H9 (cell line): ENCODE results near the gene TARP.

Experiments used
- DNase-seq: peaks from one replicate; pipeline ENCODE4 v3.0.0-alpha.2; 2017
- H2AFZ ChIP-seq: one replicate; pipeline ENCODE4 v1.6.1; 2013; ENCODE audit warnings: mild to moderate bottlenecking, low read length, control low read depth, moderate library complexity
- H2AK5ac ChIP-seq: 2 replicates; pipeline ENCODE4 v1.6.1; 2013; ENCODE audit warnings: low read length, control low read depth, mixed read lengths; ENCODE audit not compliant: insufficient read length
- H2BK120ac ChIP-seq: one replicate; pipeline ENCODE4 v1.6.1; 2013; ENCODE audit warnings: low read depth, mild to moderate bottlenecking, low read length, control low read depth, inconsistent platforms; ENCODE audit not compliant: poor library complexity, severe bottlenecking
- H2BK12ac ChIP-seq: 2 replicates; pipeline ENCODE4 v1.6.1; 2013; ENCODE audit warnings: low read length, control low read depth, mixed read lengths, low read depth; ENCODE audit not compliant: insufficient read length
- H2BK15ac ChIP-seq: 2 replicates; pipeline ENCODE4 v1.6.1; 2013; ENCODE audit warnings: low read depth, low read length, control low read depth
- H2BK20ac ChIP-seq: one replicate; pipeline ENCODE4 v1.6.1; 2013; ENCODE audit warnings: low read depth, mild to moderate bottlenecking, low read length, control low read depth, inconsistent platforms; ENCODE audit not compliant: poor library complexity, severe bottlenecking
- H2BK5ac ChIP-seq: 2 replicates; pipeline ENCODE4 v1.6.1; 2013; ENCODE audit warnings: low read length, control low read depth, mixed read lengths; ENCODE audit not compliant: insufficient read length
- H3K14ac ChIP-seq: 2 replicates; pipeline ENCODE4 v1.6.1; 2013; ENCODE audit warnings: low read length, control low read depth; ENCODE audit not compliant: insufficient read depth
- H3K18ac ChIP-seq: 2 replicates; pipeline ENCODE4 v1.6.1; 2013; ENCODE audit warnings: low read depth, mild to moderate bottlenecking, mixed read lengths, low read length, control low read depth; ENCODE audit not compliant: insufficient read length
- H3K23ac ChIP-seq: 2 replicates; pipeline ENCODE4 v1.6.1; 2013; ENCODE audit warnings: low read length, control low read depth, mixed read lengths, low read depth; ENCODE audit not compliant: insufficient read length
- H3K23me2 ChIP-seq: 2 replicates; pipeline ENCODE4 v1.6.1; 2013; ENCODE audit warnings: low read depth, mild to moderate bottlenecking, mixed read lengths, low read length, control low read depth; ENCODE audit not compliant: insufficient read length, poor library complexity, severe bottlenecking
- H3K27ac ChIP-seq: 2 replicates; pipeline ENCODE4 v1.5.1; 2013; ENCODE audit warnings: low read length, control low read depth, mixed read lengths, low read depth; ENCODE audit not compliant: insufficient read length
- H3K27me3 ChIP-seq: 2 replicates; pipeline ENCODE4 v1.6.1; 2013; ENCODE audit warnings: low read length, control low read depth, inconsistent platforms; ENCODE audit not compliant: insufficient read depth
- H3K4ac ChIP-seq: 2 replicates; pipeline ENCODE4 v1.6.1; 2013; ENCODE audit warnings: low read depth, mild to moderate bottlenecking, control low read depth, inconsistent platforms, low read length, moderate library complexity
- H3K4me1 ChIP-seq: 2 replicates; pipeline ENCODE4 v1.6.1; 2013; ENCODE audit warnings: low read length, control low read depth, inconsistent platforms; ENCODE audit not compliant: insufficient read depth
- H3K4me2 ChIP-seq: 2 replicates; pipeline ENCODE4 v1.6.1; 2013; ENCODE audit warnings: low read length, control low read depth, mixed read lengths; ENCODE audit not compliant: insufficient read length, insufficient read depth
- H3K56ac ChIP-seq: 2 replicates; pipeline ENCODE4 v1.6.1; 2013; ENCODE audit warnings: low read depth, mild to moderate bottlenecking, mixed read lengths, low read length, control low read depth; ENCODE audit not compliant: insufficient read length
- H3K79me1 ChIP-seq: 2 replicates; pipeline ENCODE4 v1.6.1; 2013; ENCODE audit warnings: low read depth, mild to moderate bottlenecking, moderate library complexity, low read length, control low read depth, inconsistent platforms; ENCODE audit not compliant: insufficient read depth, poor library complexity, severe bottlenecking
- H3K79me2 ChIP-seq: 2 replicates; pipeline ENCODE4 v1.6.1; 2013; ENCODE audit warnings: low read length, control low read depth, inconsistent platforms; ENCODE audit not compliant: insufficient read depth
- H3K9ac ChIP-seq: 2 replicates; pipeline ENCODE4 v1.6.1; 2013; ENCODE audit warnings: low read length, control low read depth, mixed read lengths; ENCODE audit not compliant: insufficient read length; ENCODE audit errors: extremely low read depth
- H3K9me3 ChIP-seq: one replicate; pipeline ENCODE4 v1.6.1; 2013; ENCODE audit warnings: low read depth, low read length, inconsistent platforms; ENCODE audit not compliant: control insufficient read depth
- H3T11ph ChIP-seq: one replicate; pipeline ENCODE4 v1.6.1; 2013; ENCODE audit warnings: mild to moderate bottlenecking, low read length, control low read depth, inconsistent platforms
- H4K20me1 ChIP-seq: one replicate; pipeline ENCODE4 v1.6.1; 2013; ENCODE audit not compliant: control insufficient read depth, insufficient read length, insufficient read depth
- H4K5ac ChIP-seq: 2 replicates; pipeline ENCODE4 v1.6.1; 2013; ENCODE audit warnings: low read depth, mild to moderate bottlenecking, mixed read lengths, low read length, control low read depth; ENCODE audit not compliant: insufficient read length
- H4K8ac ChIP-seq: replicated peaks from 2 replicates; pipeline ENCODE4 v1.6.1; 2013; ENCODE audit warnings: low read length, control low read depth, mixed read lengths, low read depth; ENCODE audit not compliant: insufficient read length
- H4K91ac ChIP-seq: 2 replicates; pipeline ENCODE4 v1.6.1; 2013; ENCODE audit warnings: low read depth, mild to moderate bottlenecking, moderate library complexity, mixed read lengths, low read length, control low read depth; ENCODE audit not compliant: insufficient read length
- H3K27ac Mint-ChIP-seq, 3 experiments: 2 replicates in 2 of 3; 3 replicates in 1 of 3; pipeline ENCODE4 v1.8.0; 2020 to 2021; ENCODE audit warnings: mixed read lengths in 3 of 3, mild to moderate bottlenecking in 1 of 3, moderate library complexity in 1 of 3
- H3K27me3 Mint-ChIP-seq: 2 replicates; pipeline ENCODE4 v1.8.0; 2021; ENCODE audit warnings: low read depth, mild to moderate bottlenecking, moderate library complexity, mixed read lengths
- H3K36me3 Mint-ChIP-seq, 3 experiments: 2 replicates in 2 of 3; 3 replicates in 1 of 3; pipeline ENCODE4 v1.8.0; 2020 to 2021; ENCODE audit warnings: low read depth in 3 of 3, mixed read lengths in 3 of 3; ENCODE audit not compliant: insufficient read depth in 1 of 3
- H3K4me1 Mint-ChIP-seq, 2 experiments: 2 replicates each; pipeline ENCODE4 v1.8.0; 2020; ENCODE audit warnings: mixed read lengths in 2 of 2
- H3K4me3 Mint-ChIP-seq, 2 experiments: 2 replicates in 1 of 2; 3 replicates in 1 of 2; pipeline ENCODE4 v1.8.0; 2020 to 2021; ENCODE audit warnings: mild to moderate bottlenecking in 2 of 2, mixed read lengths in 2 of 2, moderate library complexity in 1 of 2
- H3K9me3 Mint-ChIP-seq, 2 experiments: 2 replicates in 1 of 2; 3 replicates in 1 of 2; pipeline ENCODE4 v1.8.0; 2020; ENCODE audit warnings: mild to moderate bottlenecking in 2 of 2, mixed read lengths in 2 of 2, moderate library complexity in 1 of 2
- WGBS: extraction: QIAGEN DNeasy Blood & Tissue Kit; methylation state at CpG from one replicate; pipeline ENCODE4 v1.1.7; 2013; ENCODE audit warnings: missing lambda C conversion rate, low lambda C conversion rate, mixed read lengths; ENCODE audit not compliant: insufficient read length; ENCODE audit errors: extremely low coverage; 5-methylcytosine and 5-hydroxymethylcytosine counted together
- TF ChIP-seq, protein P1 (sequence below): fragments of 200-600 bp; sonication (generic); conservative IDR thresholded peaks from 3 replicates; pipeline ENCODE4 v1.8.0; 2021; ENCODE audit warnings: antibody characterized with exemption, mild to moderate bottlenecking

TARP gene

DNA sequence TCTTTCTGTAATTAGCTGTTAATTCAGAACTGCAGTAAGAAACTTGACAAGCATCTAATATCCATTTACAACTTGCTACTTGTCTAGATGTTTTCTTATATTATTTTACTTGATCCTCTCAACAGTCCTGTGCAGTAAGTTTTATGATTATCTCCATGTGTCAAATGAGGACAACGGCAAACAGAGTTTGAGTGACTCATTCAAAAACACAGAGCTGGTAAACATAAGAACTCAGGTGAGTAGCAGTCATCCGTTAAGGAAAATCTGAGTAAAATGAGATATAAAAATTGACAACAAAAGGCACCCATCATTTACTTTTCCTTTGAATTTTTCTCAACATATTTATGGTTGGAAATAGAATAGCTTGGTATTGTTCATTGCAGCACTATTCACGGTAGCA lies 19.0 kb upstream of the TARP start:
- Mint-ChIP-seq H3K9me3 (no peaks in the 10 kb centered on the region; a peak in 2 of 5 replicates), H3K36me3 (no peaks in the 10 kb centered on the region), H3K4me1 (no peaks in the 10 kb centered on the region), H3K4me3 (no peak overlapping the region), H3K27ac (no peak overlapping the region), H3K27me3 (no peaks in the 10 kb centered on the region)
- no peak overlapping the region for H2AK5ac ChIP-seq
- no peak overlapping the region for H2BK120ac ChIP-seq
- no peak overlapping the region for H3K27ac ChIP-seq
- H3K56ac ChIP-seq, result no peak overlapping the region
- H3K23ac ChIP-seq, result no peak overlapping the region
- no peak overlapping the region for H4K8ac ChIP-seq
- H3K18ac ChIP-seq, result no peak overlapping the region
- H4K20me1 ChIP-seq, result no peaks in the 10 kb centered on the region
- no peak overlapping the region for H2BK12ac ChIP-seq
- DNase-seq, result no peak
- no CpG with 5 or more reads among the region's 3 CpGs for WGBS
- H3K79me1 ChIP-seq, result no peaks in the 10 kb centered on the region
- no peak overlapping the region for H4K5ac ChIP-seq
- H4K91ac ChIP-seq, result no peak overlapping the region
- no peak overlapping the region for H2AFZ ChIP-seq
- no peak overlapping the region for H2BK5ac ChIP-seq
- H2BK15ac ChIP-seq, result no peak overlapping the region
- no peaks in the 10 kb centered on the region for H3K27me3 ChIP-seq
- no peak overlapping the region for H3K14ac ChIP-seq
- H3K23me2 ChIP-seq, result no peaks in the 10 kb centered on the region
- H3K4me2 ChIP-seq, result no peak overlapping the region
- no peaks in the 10 kb centered on the region for H3K79me2 ChIP-seq
- no peak overlapping the region for H3K4ac ChIP-seq
- no peak overlapping the region for H3T11ph ChIP-seq
- TF ChIP-seq, protein P1, sequence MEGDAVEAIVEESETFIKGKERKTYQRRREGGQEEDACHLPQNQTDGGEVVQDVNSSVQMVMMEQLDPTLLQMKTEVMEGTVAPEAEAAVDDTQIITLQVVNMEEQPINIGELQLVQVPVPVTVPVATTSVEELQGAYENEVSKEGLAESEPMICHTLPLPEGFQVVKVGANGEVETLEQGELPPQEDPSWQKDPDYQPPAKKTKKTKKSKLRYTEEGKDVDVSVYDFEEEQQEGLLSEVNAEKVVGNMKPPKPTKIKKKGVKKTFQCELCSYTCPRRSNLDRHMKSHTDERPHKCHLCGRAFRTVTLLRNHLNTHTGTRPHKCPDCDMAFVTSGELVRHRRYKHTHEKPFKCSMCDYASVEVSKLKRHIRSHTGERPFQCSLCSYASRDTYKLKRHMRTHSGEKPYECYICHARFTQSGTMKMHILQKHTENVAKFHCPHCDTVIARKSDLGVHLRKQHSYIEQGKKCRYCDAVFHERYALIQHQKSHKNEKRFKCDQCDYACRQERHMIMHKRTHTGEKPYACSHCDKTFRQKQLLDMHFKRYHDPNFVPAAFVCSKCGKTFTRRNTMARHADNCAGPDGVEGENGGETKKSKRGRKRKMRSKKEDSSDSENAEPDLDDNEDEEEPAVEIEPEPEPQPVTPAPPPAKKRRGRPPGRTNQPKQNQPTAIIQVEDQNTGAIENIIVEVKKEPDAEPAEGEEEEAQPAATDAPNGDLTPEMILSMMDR, result no peak
- H3K4me1 ChIP-seq, result no peaks in the 10 kb centered on the region
- no peaks in the 10 kb centered on the region for H3K9me3 ChIP-seq
- no peak overlapping the region for H2BK20ac ChIP-seq
- no peak overlapping the region for H3K9ac ChIP-seq
